ENCODE data around the gene ENAH. TPM values are rescaled to one million over a fixed set of nuclear protein-coding genes. Genes with fewer than 3 reads are reported as not detected.

The ENAH gene
- polyA plus RNA-seq, 2 donors = 6.7 to 6.9 TPM

DNA sequence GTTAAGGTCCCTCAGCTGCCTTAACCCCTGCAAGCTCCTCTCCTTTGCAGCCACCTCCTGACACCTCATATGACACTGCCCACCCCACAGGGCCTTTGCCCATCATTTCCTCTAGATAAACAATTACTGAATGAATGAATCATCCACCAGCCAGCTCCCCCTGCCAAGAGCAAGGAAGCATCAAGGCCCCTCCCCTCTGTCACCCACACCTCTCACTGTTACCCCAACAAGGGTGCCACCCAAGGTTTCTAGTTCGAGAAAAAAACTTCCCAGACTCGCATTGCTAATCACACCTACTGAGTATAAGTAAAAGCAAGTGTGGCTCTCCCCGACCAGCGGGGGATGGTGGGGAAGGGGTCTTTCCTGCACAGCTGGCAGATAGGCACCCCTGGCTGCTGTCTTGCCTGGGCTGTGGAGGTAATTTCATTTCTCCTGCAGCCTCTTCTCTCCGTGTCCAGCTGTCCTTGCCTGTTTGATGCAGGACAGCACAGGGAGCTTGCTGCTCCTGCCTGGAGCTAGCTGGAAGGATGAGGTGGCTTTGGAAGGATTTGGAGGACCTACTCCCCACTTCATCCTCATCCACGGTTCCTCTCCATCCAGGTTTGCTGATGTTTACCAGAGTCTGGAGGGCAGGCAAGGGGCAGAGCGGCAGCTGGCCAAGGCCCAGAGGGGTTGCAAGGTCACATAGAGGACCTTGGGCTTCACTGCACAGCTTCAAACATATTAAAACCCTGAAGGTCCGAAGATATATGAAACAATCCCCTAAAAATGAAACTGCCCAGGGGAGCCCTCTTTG lies 192.0 kb downstream of the ENAH start:
- H3K4me1 ChIP-seq (ENCODE audit: control insufficient read depth in 2 of 2, insufficient read depth in 2 of 2, low read length in 1 of 2) = peaks cover 19 to 32% of the 10 kb centered on the region in 2 donors
- H3K9me3 ChIP-seq (ENCODE audit: control insufficient read depth in 2 of 2, insufficient read depth in 1 of 2, low read depth in 1 of 2, low read length in 1 of 2) = no peaks in the 10 kb centered on the region
- no peaks in the 10 kb centered on the region for H3K36me3 ChIP-seq (ENCODE audit: control insufficient read depth in 2 of 2, insufficient read depth in 2 of 2, low read length in 1 of 2)
- WGBS, 2 donors = 42 to 46% methylated on average over 8 of the region's 8 CpGs
- H3K27me3 ChIP-seq (ENCODE audit: control insufficient read depth in 1 of 2, insufficient read depth in 2 of 2, low read length in 2 of 2) = no peaks in the 10 kb centered on the region
- H3K27ac ChIP-seq (ENCODE audit: low read depth in 2 of 2, low read length in 1 of 2) = peak overlapping the region; percentile 75 to 93
- no peak overlapping the region for H3K4me3 ChIP-seq (ENCODE audit: low read depth in 1 of 2, low read length in 2 of 2)

- Histone ChIP-seq H3K27me3 (ENCODE audit: control insufficient read depth in 1 of 2, insufficient read depth in 2 of 2, low read length in 2 of 2) (no peaks in the 10 kb centered on the region), H3K27ac (ENCODE audit: low read depth in 2 of 2, low read length in 1 of 2) (peak overlapping the region; percentile 75 to 93), H3K4me1 (ENCODE audit: control insufficient read depth in 2 of 2, insufficient read depth in 2 of 2, low read length in 1 of 2) (peaks cover 19 to 28% of the 10 kb centered on the region in 2 donors), H3K4me3 (ENCODE audit: low read depth in 1 of 2, low read length in 2 of 2) (no peak overlapping the region), H3K9me3 (ENCODE audit: control insufficient read depth in 2 of 2, insufficient read depth in 1 of 2, low read depth in 1 of 2, low read length in 1 of 2) (no peaks in the 10 kb centered on the region), H3K36me3 (ENCODE audit: control insufficient read depth in 2 of 2, insufficient read depth in 2 of 2, low read length in 1 of 2) (no peaks in the 10 kb centered on the region)
- WGBS, 2 donors = 40 to 42% methylated on average over 18 of the region's 18 CpGs
Measured at GRCh38 chr1:225460021-225460736, 192.7 kb downstream of the ENAH start.

GRCh38 chr1:225458222-225458631 lies 194.7 kb downstream of the ENAH start:
- Histone ChIP-seq H3K4me1 (ENCODE audit: control insufficient read depth in 2 of 2, insufficient read depth in 2 of 2, low read length in 1 of 2) (peaks cover 19 to 26% of the 10 kb centered on the region in 2 donors), H3K4me3 (ENCODE audit: low read depth in 1 of 2, low read length in 2 of 2) (no peak overlapping the region), H3K36me3 (ENCODE audit: control insufficient read depth in 2 of 2, insufficient read depth in 2 of 2, low read length in 1 of 2) (no peaks in the 10 kb centered on the region), H3K27me3 (ENCODE audit: control insufficient read depth in 1 of 2, insufficient read depth in 2 of 2, low read length in 2 of 2) (no peaks in the 10 kb centered on the region), H3K9me3 (ENCODE audit: control insufficient read depth in 2 of 2, insufficient read depth in 1 of 2, low read depth in 1 of 2, low read length in 1 of 2) (no peaks in the 10 kb centered on the region), H3K27ac (ENCODE audit: low read depth in 2 of 2, low read length in 1 of 2) (peak overlapping the region in 1 of 2 donors; percentile 65)
- WGBS, 2 donors = 63 to 64% methylated on average over 2 of the region's 2 CpGs

GRCh38 chr1:225454733-225455132 lies 198.2 kb downstream of the ENAH start:
- H3K36me3 ChIP-seq (ENCODE audit: control insufficient read depth in 2 of 2, insufficient read depth in 2 of 2, low read length in 1 of 2) = no peaks in the 10 kb centered on the region
- H3K27me3 ChIP-seq (ENCODE audit: control insufficient read depth in 1 of 2, insufficient read depth in 2 of 2, low read length in 2 of 2) = no peaks in the 10 kb centered on the region
- H3K4me1 ChIP-seq (ENCODE audit: control insufficient read depth in 2 of 2, insufficient read depth in 2 of 2, low read length in 1 of 2) = peaks cover under 1 to 16% of the 10 kb centered on the region in 2 donors
- peak overlapping the region; percentile 66 to 97 for H3K27ac ChIP-seq (ENCODE audit: low read depth in 2 of 2, low read length in 1 of 2)
- WGBS, 2 donors = 24% methylated on average over 5 of the region's 5 CpGs
- H3K9me3 ChIP-seq (ENCODE audit: control insufficient read depth in 2 of 2, insufficient read depth in 1 of 2, low read depth in 1 of 2, low read length in 1 of 2) = no peaks in the 10 kb centered on the region
- H3K4me3 ChIP-seq (ENCODE audit: low read depth in 1 of 2, low read length in 2 of 2) = no peak overlapping the region

DNA sequence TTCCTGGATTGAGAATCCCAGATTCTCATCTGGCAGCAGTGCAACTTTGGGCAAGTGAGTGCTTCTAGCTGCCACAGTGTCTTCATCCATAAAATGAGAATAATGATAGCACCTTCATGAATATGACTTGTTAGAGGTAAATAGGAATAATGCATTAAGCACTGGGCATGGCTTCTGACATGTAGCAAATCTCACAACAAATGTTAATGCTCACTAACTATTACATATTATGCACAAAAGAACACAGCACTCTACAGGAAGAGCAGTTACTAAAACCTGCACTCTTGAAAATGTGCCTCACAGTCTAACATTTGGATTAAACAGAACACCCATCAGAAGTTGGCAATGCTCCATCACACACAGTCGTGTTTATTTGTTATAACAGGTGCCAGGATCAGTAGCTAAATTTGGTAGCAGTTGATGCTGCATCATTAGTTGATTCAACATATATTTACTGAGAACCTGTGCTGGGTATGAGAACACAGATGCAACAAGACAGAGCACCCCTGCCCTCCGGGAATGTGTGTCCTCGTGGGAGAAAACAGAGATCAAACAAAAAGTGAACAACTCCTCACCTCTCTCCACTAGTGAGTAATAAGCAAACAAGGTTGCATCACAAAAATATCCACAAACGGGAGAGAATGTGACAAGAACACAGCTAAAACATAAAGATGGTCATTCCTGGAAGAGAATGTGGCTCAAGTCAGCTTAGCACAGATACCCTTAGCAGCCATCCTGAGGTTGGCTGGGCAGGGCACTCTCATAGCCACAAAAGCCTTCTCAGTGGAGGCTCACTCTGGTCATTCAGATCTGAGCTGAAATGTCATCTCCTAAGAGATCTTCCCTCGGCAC lies 198.9 kb downstream of the ENAH start:
- Histone ChIP-seq H3K27ac (ENCODE audit: low read depth in 2 of 2, low read length in 1 of 2) (peak overlapping the region; percentile 66 to 97), H3K36me3 (ENCODE audit: control insufficient read depth in 2 of 2, insufficient read depth in 2 of 2, low read length in 1 of 2) (no peaks in the 10 kb centered on the region), H3K27me3 (ENCODE audit: control insufficient read depth in 1 of 2, insufficient read depth in 2 of 2, low read length in 2 of 2) (no peaks in the 10 kb centered on the region), H3K4me1 (ENCODE audit: control insufficient read depth in 2 of 2, insufficient read depth in 2 of 2, low read length in 1 of 2) (peaks cover 4 to 14% of the 10 kb centered on the region in 2 donors), H3K9me3 (ENCODE audit: control insufficient read depth in 2 of 2, insufficient read depth in 1 of 2, low read depth in 1 of 2, low read length in 1 of 2) (no peaks in the 10 kb centered on the region), H3K4me3 (ENCODE audit: low read depth in 1 of 2, low read length in 2 of 2) (no peak overlapping the region)
- WGBS, 2 donors = 29 to 30% methylated on average over 5 of the region's 5 CpGs

- 93 to 96% methylated on average over 25 of the region's 25 CpGs for WGBS, 2 donors
- Histone ChIP-seq H3K27me3 (ENCODE audit: control insufficient read depth in 1 of 2, insufficient read depth in 2 of 2, low read length in 2 of 2) (no peaks in the 10 kb centered on the region), H3K4me3 (ENCODE audit: low read depth in 1 of 2, low read length in 2 of 2) (no peak overlapping the region), H3K4me1 (ENCODE audit: control insufficient read depth in 2 of 2, insufficient read depth in 2 of 2, low read length in 1 of 2) (peaks cover 13 to 21% of the 10 kb centered on the region in 2 donors), H3K36me3 (ENCODE audit: control insufficient read depth in 2 of 2, insufficient read depth in 2 of 2, low read length in 1 of 2) (no peaks in the 10 kb centered on the region), H3K27ac (ENCODE audit: low read depth in 2 of 2, low read length in 1 of 2) (peak overlapping the region in 1 of 2 donors; percentile 62), H3K9me3 (ENCODE audit: control insufficient read depth in 2 of 2, insufficient read depth in 1 of 2, low read depth in 1 of 2, low read length in 1 of 2) (no peaks in the 10 kb centered on the region)
Measured at GRCh38 chr1:225451840-225452515, 200.9 kb downstream of the ENAH start.

GRCh38 chr1:225451340-225451739 lies 201.6 kb downstream of the ENAH start:
- Histone ChIP-seq H3K27me3 (ENCODE audit: control insufficient read depth in 1 of 2, insufficient read depth in 2 of 2, low read length in 2 of 2) (no peaks in the 10 kb centered on the region), H3K4me1 (ENCODE audit: control insufficient read depth in 2 of 2, insufficient read depth in 2 of 2, low read length in 1 of 2) (peaks cover 13 to 28% of the 10 kb centered on the region in 2 donors), H3K9me3 (ENCODE audit: control insufficient read depth in 2 of 2, insufficient read depth in 1 of 2, low read depth in 1 of 2, low read length in 1 of 2) (no peaks in the 10 kb centered on the region), H3K27ac (ENCODE audit: low read depth in 2 of 2, low read length in 1 of 2) (peak overlapping the region; percentile 21 to 80), H3K36me3 (ENCODE audit: control insufficient read depth in 2 of 2, insufficient read depth in 2 of 2, low read length in 1 of 2) (no peaks in the 10 kb centered on the region), H3K4me3 (ENCODE audit: low read depth in 1 of 2, low read length in 2 of 2) (no peak overlapping the region)
- 76 to 87% methylated on average over 6 of the region's 6 CpGs for WGBS, 2 donors

- Histone ChIP-seq H3K4me1 (ENCODE audit: control insufficient read depth in 2 of 2, insufficient read depth in 2 of 2, low read length in 1 of 2) (peaks cover 13 to 29% of the 10 kb centered on the region in 2 donors), H3K27ac (ENCODE audit: low read depth in 2 of 2, low read length in 1 of 2) (peak overlapping the region; percentile 21 to 80)
- 46 to 51% methylated on average over 12 of the region's 12 CpGs for WGBS, 2 donors
Measured at GRCh38 chr1:225450491-225451191, 202.3 kb downstream of the ENAH start.

More at GRCh38 chr1:225450491-225451191, 202.3 kb downstream of the ENAH start:
- Histone ChIP-seq H3K36me3 (ENCODE audit: control insufficient read depth in 2 of 2, insufficient read depth in 2 of 2, low read length in 1 of 2) (no peaks in the 10 kb centered on the region), H3K9me3 (ENCODE audit: control insufficient read depth in 2 of 2, insufficient read depth in 1 of 2, low read depth in 1 of 2, low read length in 1 of 2) (no peaks in the 10 kb centered on the region), H3K27me3 (ENCODE audit: control insufficient read depth in 1 of 2, insufficient read depth in 2 of 2, low read length in 2 of 2) (no peaks in the 10 kb centered on the region), H3K4me3 (ENCODE audit: low read depth in 1 of 2, low read length in 2 of 2) (no peak overlapping the region)

Data from esophagus (tissue), 2 donors.